Measurements from ENCODE around the gene DLGAP1. TPM values are rescaled to one million over a fixed set of nuclear protein-coding genes. Genes with fewer than 3 reads are reported as not detected.
A peak's percentile ranks its signal among the peaks of the same experiment; 100 is the strongest.

Gene DLGAP1
- total and polyA plus RNA-seq, 5 donors: 0.11 to 0.31 (median 0.20) TPM; not detected in 1

- Histone ChIP-seq H3K27ac (ENCODE audit: low read length) (no peak overlapping the region), H3K27me3 (ENCODE audit: control insufficient read depth, insufficient read depth) (no peaks in the 10 kb centered on the region), H3K4me3 (ENCODE audit: low read length) (no peak overlapping the region), H3K9me3 (ENCODE audit: control insufficient read depth, low read length) (no peaks in the 10 kb centered on the region), H3K4me1 (ENCODE audit: control insufficient read depth, insufficient read depth, low read length) (no peaks in the 10 kb centered on the region)
- intact Hi-C loops (cut with DNase I): no loop called here
- DNase-seq: peak in 2 of 3 donors; percentile 33 to 47
- peak; percentile 86 to 88 for ATAC-seq
Measured at GRCh38 chr18:4125224-4125623, 329.9 kb downstream of the DLGAP1 start.

GRCh38 chr18:4119813-4120212 lies 335.3 kb downstream of the DLGAP1 start:
- ATAC-seq (no peak), DNase-seq (no peak)
- Histone ChIP-seq H3K27ac (ENCODE audit: low read length) (no peak overlapping the region), H3K9me3 (ENCODE audit: control insufficient read depth, low read length) (no peaks in the 10 kb centered on the region), H3K27me3 (ENCODE audit: control insufficient read depth, insufficient read depth) (no peaks in the 10 kb centered on the region), H3K4me3 (ENCODE audit: low read length) (no peak overlapping the region), H3K4me1 (ENCODE audit: control insufficient read depth, insufficient read depth, low read length) (no peaks in the 10 kb centered on the region)
- WGBS: 82% methylated on average over 1 of the region's 1 CpG
- intact Hi-C loops (cut with DNase I): no loop called here

- DNase-seq (no peak), ATAC-seq (no peak)
- intact Hi-C loops (cut with DNase I): no loop called here
- no peaks in the 10 kb centered on the region for H3K9me3 ChIP-seq (ENCODE audit: control insufficient read depth, low read length)
- 80% methylated on average over 7 of the region's 7 CpGs for WGBS
- H3K27ac ChIP-seq (ENCODE audit: low read length): no peak overlapping the region
- no peaks in the 10 kb centered on the region for H3K4me1 ChIP-seq (ENCODE audit: control insufficient read depth, insufficient read depth, low read length)
- no peaks in the 10 kb centered on the region for H3K27me3 ChIP-seq (ENCODE audit: control insufficient read depth, insufficient read depth)
- H3K4me3 ChIP-seq (ENCODE audit: low read length): no peak overlapping the region
Measured at GRCh38 chr18:4119127-4119648, 335.9 kb downstream of the DLGAP1 start.

GRCh38 chr18:4108016-4108415 lies 347.1 kb downstream of the DLGAP1 start:
- Histone ChIP-seq H3K9me3 (ENCODE audit: control insufficient read depth, low read length) (no peaks in the 10 kb centered on the region), H3K27ac (ENCODE audit: low read length) (no peak overlapping the region), H3K4me3 (ENCODE audit: low read length) (no peak overlapping the region), H3K4me1 (ENCODE audit: control insufficient read depth, insufficient read depth, low read length) (no peaks in the 10 kb centered on the region), H3K27me3 (ENCODE audit: control insufficient read depth, insufficient read depth) (no peaks in the 10 kb centered on the region)
- intact Hi-C loops (cut with DNase I): loop anchor here in 2 of 4 donors (5.0 to 10.0 kb wide), 2 partner anchors 47 to 949 kb away; no protein-coding TSS in a partner anchor
- DNase-seq: no peak
- WGBS: 86% methylated on average over 1 of the region's 1 CpG
- ATAC-seq: no peak

- intact Hi-C loops (cut with DNase I): loop anchor here in 2 of 4 donors (5.0 to 10.0 kb wide), 2 partner anchors 48 to 950 kb away; no protein-coding TSS in a partner anchor
- 65% methylated on average over 12 of the region's 12 CpGs for WGBS
- ATAC-seq (no peak), DNase-seq (no peak)
- Histone ChIP-seq H3K4me3 (ENCODE audit: low read length) (no peak overlapping the region), H3K27ac (ENCODE audit: low read length) (no peak overlapping the region), H3K4me1 (ENCODE audit: control insufficient read depth, insufficient read depth, low read length) (no peaks in the 10 kb centered on the region), H3K9me3 (ENCODE audit: control insufficient read depth, low read length) (no peaks in the 10 kb centered on the region), H3K27me3 (ENCODE audit: control insufficient read depth, insufficient read depth) (no peaks in the 10 kb centered on the region)
Measured at GRCh38 chr18:4107049-4107467, 348.0 kb downstream of the DLGAP1 start.

- Histone ChIP-seq H3K27me3 (ENCODE audit: control insufficient read depth, insufficient read depth) (no peaks in the 10 kb centered on the region), H3K4me3 (ENCODE audit: low read length) (no peak overlapping the region), H3K4me1 (ENCODE audit: control insufficient read depth, insufficient read depth, low read length) (no peaks in the 10 kb centered on the region), H3K27ac (ENCODE audit: low read length) (no peak overlapping the region), H3K9me3 (ENCODE audit: control insufficient read depth, low read length) (no peaks in the 10 kb centered on the region)
- intact Hi-C loops (cut with DNase I): loop anchor here in 2 of 4 donors (5.0 to 10.0 kb wide), 2 partner anchors 48 to 951 kb away; no protein-coding TSS in a partner anchor
- DNase-seq (peak; percentile 39 to 85 (median 72)), ATAC-seq (peak in 1 of 2 donors; percentile 58)
- 35% methylated on average over 13 of the region's 13 CpGs for WGBS
Measured at GRCh38 chr18:4106407-4107033, 348.6 kb downstream of the DLGAP1 start.

GRCh38 chr18:4102901-4103300 lies 352.2 kb downstream of the DLGAP1 start:
- DNase-seq: no peak
- intact Hi-C loops (cut with DNase I): loop anchor here in 1 of 4 donors (10.0 kb wide), 1 partner anchor 52 kb away; no protein-coding TSS in a partner anchor
- Histone ChIP-seq H3K4me1 (ENCODE audit: control insufficient read depth, insufficient read depth, low read length) (no peaks in the 10 kb centered on the region), H3K9me3 (ENCODE audit: control insufficient read depth, low read length) (no peaks in the 10 kb centered on the region), H3K27me3 (ENCODE audit: control insufficient read depth, insufficient read depth) (no peaks in the 10 kb centered on the region), H3K27ac (ENCODE audit: low read length) (no peak overlapping the region), H3K4me3 (ENCODE audit: low read length) (no peak overlapping the region)
- ATAC-seq: no peak
- 84% methylated on average over 1 of the region's 1 CpG for WGBS

- Histone ChIP-seq H3K27me3 (ENCODE audit: control insufficient read depth, insufficient read depth) (no peaks in the 10 kb centered on the region), H3K27ac (ENCODE audit: low read length) (no peak overlapping the region), H3K4me3 (ENCODE audit: low read length) (no peak overlapping the region), H3K4me1 (ENCODE audit: control insufficient read depth, insufficient read depth, low read length) (no peaks in the 10 kb centered on the region), H3K9me3 (ENCODE audit: control insufficient read depth, low read length) (no peaks in the 10 kb centered on the region)
- 93% methylated on average over 5 of the region's 5 CpGs for WGBS
- intact Hi-C loops (cut with DNase I): loop anchor here in 1 of 4 donors (10.0 kb wide), 1 partner anchor 54 kb away; no protein-coding TSS in a partner anchor
- DNase-seq (no peak), ATAC-seq (no peak)
Measured at GRCh38 chr18:4101009-4101408, 354.1 kb downstream of the DLGAP1 start.

GRCh38 chr18:4096486-4096885 lies 358.6 kb downstream of the DLGAP1 start:
- Histone ChIP-seq H3K27me3 (ENCODE audit: control insufficient read depth, insufficient read depth) (no peaks in the 10 kb centered on the region), H3K4me3 (ENCODE audit: low read length) (no peak overlapping the region), H3K4me1 (ENCODE audit: control insufficient read depth, insufficient read depth, low read length) (no peaks in the 10 kb centered on the region), H3K27ac (ENCODE audit: low read length) (no peak overlapping the region), H3K9me3 (ENCODE audit: control insufficient read depth, low read length) (no peaks in the 10 kb centered on the region)
- no peak for ATAC-seq
- DNase-seq: no peak
- 43% methylated on average over 4 of the region's 4 CpGs for WGBS
- intact Hi-C loops (cut with DNase I): no loop called here

GRCh38 chr18:4093676-4094075 lies 361.4 kb downstream of the DLGAP1 start:
- Histone ChIP-seq H3K4me3 (ENCODE audit: low read length) (no peak overlapping the region), H3K27me3 (ENCODE audit: control insufficient read depth, insufficient read depth) (no peaks in the 10 kb centered on the region), H3K9me3 (ENCODE audit: control insufficient read depth, low read length) (no peaks in the 10 kb centered on the region), H3K27ac (ENCODE audit: low read length) (no peak overlapping the region), H3K4me1 (ENCODE audit: control insufficient read depth, insufficient read depth, low read length) (no peaks in the 10 kb centered on the region)
- intact Hi-C loops (cut with DNase I): no loop called here
- WGBS: 41% methylated on average over 2 of the region's 2 CpGs
- ATAC-seq (no peak), DNase-seq (no peak)

- Histone ChIP-seq H3K27me3 (ENCODE audit: control insufficient read depth, insufficient read depth) (no peaks in the 10 kb centered on the region), H3K4me3 (ENCODE audit: low read length) (no peak overlapping the region), H3K9me3 (ENCODE audit: control insufficient read depth, low read length) (no peaks in the 10 kb centered on the region), H3K4me1 (ENCODE audit: control insufficient read depth, insufficient read depth, low read length) (no peaks in the 10 kb centered on the region), H3K27ac (ENCODE audit: low read length) (no peak overlapping the region)
- intact Hi-C loops (cut with DNase I): no loop called here
- ATAC-seq (no peak), DNase-seq (no peak)
- 28% methylated on average over 3 of the region's 3 CpGs for WGBS
Measured at GRCh38 chr18:4084382-4084900, 370.7 kb downstream of the DLGAP1 start.
